VCaP (cell line): Measurements from ENCODE around the gene ZNF79.

Experiments used
- H3K27ac ChIP-seq: fragments of 450-650 bp; 2 replicates; pipeline ENCODE4 v1.5.1; 2017
- TF ChIP-seq, protein P1 (sequence below): fragments of 450-650 bp; conservative IDR thresholded peaks from 2 replicates; pipeline ENCODE4 v1.5.1; 2017; ENCODE audit warnings: mild to moderate bottlenecking, moderate library complexity

ZNF79 gene

DNA sequence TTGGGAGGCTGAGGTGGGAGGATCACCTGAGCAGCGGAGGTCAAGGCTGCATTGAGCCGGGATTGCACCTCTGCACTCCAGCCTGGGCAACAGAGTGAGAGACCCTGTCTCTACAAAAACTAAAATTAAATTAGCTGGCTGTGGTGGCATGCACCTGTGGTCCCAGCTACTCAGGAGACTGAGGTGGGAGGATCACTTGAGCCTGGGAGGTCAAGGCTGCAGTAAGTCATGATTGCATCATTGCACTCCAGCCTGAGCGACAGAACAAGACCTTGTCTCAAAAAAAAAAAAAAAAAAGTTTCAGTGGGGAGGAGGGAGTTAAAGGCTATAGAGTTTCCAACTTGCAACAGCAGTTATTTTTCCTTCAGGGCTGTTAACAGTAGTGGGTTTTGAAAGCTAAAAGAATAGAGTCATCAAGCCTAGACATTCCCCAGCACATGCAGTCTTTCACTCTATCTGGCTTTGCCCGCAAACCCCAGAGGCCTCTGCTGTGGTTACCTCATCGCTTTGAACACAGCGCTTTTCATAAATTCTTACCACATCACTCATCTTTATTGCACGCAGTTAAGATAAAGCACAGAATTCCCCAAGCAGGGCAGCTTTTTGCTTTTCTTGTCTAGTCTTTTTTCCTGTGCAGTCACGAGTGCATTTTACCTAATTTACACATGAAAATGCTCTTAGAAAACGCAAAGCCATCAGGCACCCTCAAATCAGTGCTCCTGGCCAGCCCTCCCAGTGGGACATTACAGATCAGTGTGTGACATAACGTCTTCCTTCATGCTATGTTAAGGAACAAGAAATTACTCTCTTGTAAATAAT, 35.9 kb upstream of the ZNF79 start:
- no peak overlapping the region for H3K27ac ChIP-seq
- TF ChIP-seq, protein P1, sequence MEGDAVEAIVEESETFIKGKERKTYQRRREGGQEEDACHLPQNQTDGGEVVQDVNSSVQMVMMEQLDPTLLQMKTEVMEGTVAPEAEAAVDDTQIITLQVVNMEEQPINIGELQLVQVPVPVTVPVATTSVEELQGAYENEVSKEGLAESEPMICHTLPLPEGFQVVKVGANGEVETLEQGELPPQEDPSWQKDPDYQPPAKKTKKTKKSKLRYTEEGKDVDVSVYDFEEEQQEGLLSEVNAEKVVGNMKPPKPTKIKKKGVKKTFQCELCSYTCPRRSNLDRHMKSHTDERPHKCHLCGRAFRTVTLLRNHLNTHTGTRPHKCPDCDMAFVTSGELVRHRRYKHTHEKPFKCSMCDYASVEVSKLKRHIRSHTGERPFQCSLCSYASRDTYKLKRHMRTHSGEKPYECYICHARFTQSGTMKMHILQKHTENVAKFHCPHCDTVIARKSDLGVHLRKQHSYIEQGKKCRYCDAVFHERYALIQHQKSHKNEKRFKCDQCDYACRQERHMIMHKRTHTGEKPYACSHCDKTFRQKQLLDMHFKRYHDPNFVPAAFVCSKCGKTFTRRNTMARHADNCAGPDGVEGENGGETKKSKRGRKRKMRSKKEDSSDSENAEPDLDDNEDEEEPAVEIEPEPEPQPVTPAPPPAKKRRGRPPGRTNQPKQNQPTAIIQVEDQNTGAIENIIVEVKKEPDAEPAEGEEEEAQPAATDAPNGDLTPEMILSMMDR = no peak

DNA sequence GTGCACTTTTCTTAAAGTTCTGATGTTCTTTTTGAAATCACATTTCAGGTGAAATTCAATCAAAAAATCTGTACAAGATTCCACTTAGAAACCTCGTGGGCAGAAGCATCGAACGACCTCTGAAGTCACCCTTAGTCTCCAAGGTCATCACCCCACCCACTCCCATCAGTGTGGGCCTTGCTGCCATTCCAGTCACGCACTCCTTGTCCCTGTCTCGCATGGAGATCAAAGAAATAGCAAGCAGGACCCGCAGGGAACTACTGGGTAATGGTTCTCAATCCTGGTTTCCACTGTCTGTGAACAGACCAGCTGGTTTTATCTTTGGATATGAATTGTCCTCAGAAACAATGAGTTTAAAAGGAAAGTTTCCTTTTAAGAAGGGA, 35.3 kb upstream of the ZNF79 start:
- TF ChIP-seq, protein P1 = no peak
- no peak overlapping the region for H3K27ac ChIP-seq

DNA sequence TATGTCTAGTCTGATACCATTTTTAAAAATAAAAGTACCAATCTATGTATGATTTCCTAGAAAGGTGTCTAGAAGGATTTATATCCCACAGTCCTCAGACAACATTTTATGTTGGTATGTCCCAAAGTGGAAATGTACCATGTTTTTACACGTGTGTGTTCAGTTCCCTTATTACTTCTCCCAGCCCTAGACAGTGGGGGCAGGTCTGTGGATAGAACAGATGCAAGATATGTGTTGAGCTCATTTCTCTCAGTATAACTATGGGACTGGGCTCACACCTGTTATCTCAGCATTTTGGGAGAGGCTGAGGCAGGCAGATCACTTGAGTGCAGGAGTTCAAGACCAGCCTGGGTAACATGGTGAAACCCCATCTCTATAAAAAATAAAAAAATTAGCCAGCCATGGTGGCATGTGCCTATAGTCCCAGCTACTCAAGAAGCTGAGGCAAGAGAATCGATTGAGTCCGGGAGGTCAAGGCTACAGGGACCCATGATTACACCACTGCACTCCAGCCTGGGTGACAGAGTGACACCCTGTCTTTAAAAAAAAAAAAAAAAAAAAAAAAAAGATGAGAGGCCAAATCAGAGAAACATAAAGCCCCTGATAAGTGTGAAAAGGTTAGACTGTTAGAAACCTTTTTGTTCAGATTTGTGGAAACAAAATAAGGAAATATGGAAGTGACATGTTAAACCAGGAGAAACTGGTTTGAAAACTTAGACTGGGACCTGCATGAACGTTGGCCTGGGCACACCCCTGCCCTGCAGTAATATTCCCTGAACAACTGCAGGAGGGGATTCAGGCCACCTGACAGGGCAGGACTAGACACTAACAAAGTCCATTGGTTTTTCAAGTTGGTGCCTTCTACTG, 34.6 kb upstream of the ZNF79 start:
- TF ChIP-seq, protein P1 = no peak
- H3K27ac ChIP-seq = no peak overlapping the region

DNA sequence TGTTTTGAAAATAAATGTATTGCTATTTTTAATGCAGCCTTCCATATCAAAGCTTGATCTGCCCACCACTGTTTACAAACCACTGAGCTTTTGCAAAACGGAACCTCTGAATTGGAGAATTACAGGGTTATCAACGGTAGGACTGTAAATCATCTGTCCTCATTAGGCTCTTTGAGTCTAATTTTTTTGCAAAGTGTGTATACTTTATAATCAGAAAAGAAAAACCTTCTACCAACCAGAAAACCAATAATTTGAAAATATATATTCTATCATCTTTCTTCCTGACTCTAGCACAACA, 34.0 kb upstream of the ZNF79 start:
- TF ChIP-seq, protein P1 = no peak
- no peak overlapping the region for H3K27ac ChIP-seq

DNA sequence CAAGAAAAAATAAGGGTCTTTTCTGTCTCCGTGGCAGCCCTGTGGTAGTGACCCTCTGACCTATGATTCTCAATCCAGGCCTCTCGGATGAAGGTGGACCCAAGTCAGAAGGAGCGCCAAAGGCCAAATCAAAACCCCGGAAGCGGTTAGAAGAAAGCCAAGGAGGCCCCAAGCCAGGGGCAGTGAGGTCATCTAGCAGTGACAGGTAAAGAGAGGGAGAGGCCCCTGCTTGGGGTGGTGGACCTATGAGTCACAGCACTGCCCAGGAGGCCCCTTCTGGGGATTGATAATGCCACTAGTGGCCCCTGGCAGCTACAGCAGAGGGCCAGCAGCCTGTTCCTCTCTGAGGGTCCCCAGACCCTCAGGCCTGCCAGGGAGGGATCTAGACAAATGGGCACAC, 33.6 kb upstream of the ZNF79 start:
- TF ChIP-seq, protein P1 = no peak
- H3K27ac ChIP-seq = no peak overlapping the region

GRCh38 chr9:127392166-127392565, 32.0 kb upstream of the ZNF79 start:
- no peak overlapping the region for H3K27ac ChIP-seq
- TF ChIP-seq, protein P1 = no peak

- no peak overlapping the region for H3K27ac ChIP-seq
- TF ChIP-seq, protein P1 = no peak
Measured at GRCh38 chr9:127392976-127393375, 31.2 kb upstream of the ZNF79 start.
